HL-60 (cell line): ENCODE results near the gene TEX54.

Experiments
- CTCF ChIP-seq: IDR thresholded peaks from one replicate; pipeline ENCODE4 v1.5.1; 2011; ENCODE audit warnings: low read length, control low read depth, inconsistent platforms; ENCODE audit not compliant: insufficient read depth
- GABPA ChIP-seq: IDR thresholded peaks from 2 replicates; pipeline ENCODE4 v1.6.1; 2012; ENCODE audit warnings: low read depth
- POLR2AphosphoS5 ChIP-seq: IDR thresholded peaks from 2 replicates; pipeline ENCODE4 v1.6.1; 2012; ENCODE audit warnings: low read depth
- REST ChIP-seq: IDR thresholded peaks from 2 replicates; pipeline ENCODE4 v1.6.1; 2012; ENCODE audit warnings: low read depth; ENCODE audit not compliant: insufficient replicate concordance
- SPI1 ChIP-seq: IDR thresholded peaks from 2 replicates; pipeline ENCODE4 v1.6.1; 2012; ENCODE audit warnings: low read depth, mild to moderate bottlenecking, borderline replicate concordance

GRCh38 chr11:62852523-62853188, 20.0 kb upstream of the TEX54 start:
- TF ChIP-seq REST (no peak), CTCF (no peak), POLR2AphosphoS5 (no peak), SPI1 (no peak), GABPA (no peak)
